Measurements from ENCODE around the gene POLN. TPM values are rescaled to one million over a fixed set of nuclear protein-coding genes. Genes with fewer than 3 reads are reported as not detected.
"Not testable (repeated sequence)": the region's sequence is repeated elsewhere in the genome, so short reads cannot be mapped to it uniquely, and the experiment has no call there.

POLN gene
- total and polyA plus RNA-seq, 12 donors, result 0.69 to 10.6 (median 3.0) TPM

DNA sequence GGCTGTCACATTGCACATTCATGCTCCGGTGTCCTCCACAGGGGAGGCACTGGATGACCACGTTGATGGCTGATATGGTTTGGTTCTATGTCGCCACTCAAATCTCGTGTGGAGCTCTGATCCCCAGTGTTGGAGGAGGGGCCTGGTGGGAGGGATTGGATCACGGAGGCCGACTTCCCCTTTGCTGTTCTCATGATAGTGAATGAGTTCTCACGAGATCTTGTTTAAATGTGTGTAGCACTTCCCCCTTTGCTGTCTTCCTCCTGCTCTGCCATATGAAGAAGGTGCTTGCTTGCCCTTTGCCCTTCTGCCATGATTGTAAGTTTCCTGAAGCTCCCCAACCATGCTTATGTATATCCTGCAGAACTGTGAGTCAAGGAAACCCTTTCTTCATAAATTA lies 205.1 kb downstream of the POLN start:
- Histone ChIP-seq H3K27me3 (peaks cover 7% of the 10 kb centered on the region), H3K36me3 (replicated peaks in 1 of 2) (no peaks in the 10 kb centered on the region), H3K4me3 (no peak overlapping the region), H3K27ac (no peak overlapping the region), H3K4me1 (replicated peaks in 1 of 2) (peaks cover 6 to 15% of the 10 kb centered on the region in 2 donors), H3K9me3 (replicated peaks in 1 of 3) (no peaks in the 10 kb centered on the region)
- WGBS, 4 donors, result 72 to 79% (median 75%) methylated on average over 7 of the region's 7 CpGs
- TF ChIP-seq, protein P1, sequence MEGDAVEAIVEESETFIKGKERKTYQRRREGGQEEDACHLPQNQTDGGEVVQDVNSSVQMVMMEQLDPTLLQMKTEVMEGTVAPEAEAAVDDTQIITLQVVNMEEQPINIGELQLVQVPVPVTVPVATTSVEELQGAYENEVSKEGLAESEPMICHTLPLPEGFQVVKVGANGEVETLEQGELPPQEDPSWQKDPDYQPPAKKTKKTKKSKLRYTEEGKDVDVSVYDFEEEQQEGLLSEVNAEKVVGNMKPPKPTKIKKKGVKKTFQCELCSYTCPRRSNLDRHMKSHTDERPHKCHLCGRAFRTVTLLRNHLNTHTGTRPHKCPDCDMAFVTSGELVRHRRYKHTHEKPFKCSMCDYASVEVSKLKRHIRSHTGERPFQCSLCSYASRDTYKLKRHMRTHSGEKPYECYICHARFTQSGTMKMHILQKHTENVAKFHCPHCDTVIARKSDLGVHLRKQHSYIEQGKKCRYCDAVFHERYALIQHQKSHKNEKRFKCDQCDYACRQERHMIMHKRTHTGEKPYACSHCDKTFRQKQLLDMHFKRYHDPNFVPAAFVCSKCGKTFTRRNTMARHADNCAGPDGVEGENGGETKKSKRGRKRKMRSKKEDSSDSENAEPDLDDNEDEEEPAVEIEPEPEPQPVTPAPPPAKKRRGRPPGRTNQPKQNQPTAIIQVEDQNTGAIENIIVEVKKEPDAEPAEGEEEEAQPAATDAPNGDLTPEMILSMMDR (IDR thresholded peaks at IDR 0.05), result no peak
- TF ChIP-seq POLR2A (IDR thresholded peaks at IDR 0.05), result no peak
- DNase-seq, result peak in 1 of 7 donors; percentile 30
- intact Hi-C loops (cut with DNase I), result no loop called here

DNA sequence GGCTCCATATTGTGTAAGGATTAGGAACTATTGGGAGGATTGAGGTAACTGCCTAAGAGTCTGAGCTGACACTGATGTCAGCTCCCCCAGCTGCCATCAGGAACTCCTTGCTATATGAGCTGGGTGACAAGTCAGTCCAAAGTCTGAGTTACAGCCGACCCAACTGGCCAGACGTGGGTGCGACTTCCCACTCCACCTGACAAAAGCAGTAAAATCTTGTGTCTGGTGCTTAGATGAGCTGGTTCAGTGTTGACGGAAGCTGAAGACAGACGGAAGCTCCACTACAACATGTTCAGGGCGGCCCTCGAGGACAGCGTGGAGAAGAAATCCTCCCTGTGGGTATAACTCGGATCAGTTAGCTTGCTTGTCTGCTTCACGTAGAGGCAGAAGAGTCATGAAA lies 205.6 kb downstream of the POLN start:
- TF ChIP-seq POLR2A (IDR thresholded peaks at IDR 0.05), result no peak
- whole genome bisulfite sequencing, 4 donors, result 87 to 96% (median 89%) methylated on average over 10 of the region's 10 CpGs
- Histone ChIP-seq H3K27me3 (peaks cover 7% of the 10 kb centered on the region), H3K36me3 (replicated peaks in 1 of 2) (no peaks in the 10 kb centered on the region), H3K27ac (no peak overlapping the region), H3K4me1 (replicated peaks in 1 of 2) (peaks cover 4 to 11% of the 10 kb centered on the region in 2 donors), H3K4me3 (no peak overlapping the region), H3K9me3 (replicated peaks in 1 of 3) (no peaks in the 10 kb centered on the region)
- peak in 1 of 7 donors; percentile 5 for DNase-seq
- intact Hi-C loops (cut with DNase I), result no loop called here

DNA sequence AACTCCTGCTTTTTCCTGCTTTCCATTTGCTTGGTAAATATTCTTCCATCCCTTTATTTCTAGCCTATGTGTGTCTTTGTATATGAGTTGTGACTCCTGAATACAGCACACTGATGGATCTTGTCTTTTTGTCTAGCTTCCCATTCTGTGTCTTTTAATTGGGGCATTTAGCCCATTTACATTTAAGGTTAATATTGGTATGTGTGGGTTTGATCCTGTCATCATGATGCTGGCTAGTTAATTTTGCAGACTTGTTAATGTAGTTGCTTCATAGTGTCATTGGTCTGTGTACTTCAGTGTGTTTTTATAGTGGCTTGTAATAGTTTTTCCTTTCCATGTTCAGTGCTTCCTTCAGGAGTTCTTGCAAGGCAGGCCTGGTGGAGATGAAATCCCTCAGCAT lies 210.8 kb downstream of the POLN start:
- DNase-seq, result not testable (repeated sequence)

DNA sequence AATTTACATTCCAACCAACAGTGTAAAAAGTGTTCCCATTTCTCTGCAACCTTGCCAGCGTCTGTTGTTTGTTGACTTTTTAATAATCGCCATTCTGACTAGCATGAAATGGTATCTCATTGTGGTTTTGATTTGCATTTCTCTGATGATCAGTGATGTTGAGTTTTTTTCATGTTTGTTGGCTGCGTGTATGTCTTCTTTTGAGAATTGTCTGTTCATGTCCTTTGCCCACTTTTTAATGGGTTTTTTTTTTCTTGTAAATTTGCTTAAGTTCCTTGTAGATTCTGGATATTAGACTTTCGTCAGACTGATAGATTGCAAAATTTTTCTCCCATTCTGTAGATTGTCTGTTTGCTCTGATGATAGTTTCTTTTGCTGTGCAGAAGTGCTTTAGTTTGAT lies 214.8 kb downstream of the POLN start:
- WGBS, 4 donors, result 74 to 84% (median 77%) methylated on average over 4 of the region's 4 CpGs
- H3K4me3 ChIP-seq; intact Hi-C loops (cut with DNase I); H3K9me3 ChIP-seq (replicated peaks in 1 of 3); H3K27ac ChIP-seq; DNase-seq; H3K36me3 ChIP-seq (replicated peaks in 1 of 2); H3K27me3 ChIP-seq; H3K4me1 ChIP-seq (replicated peaks in 1 of 2): not testable (repeated sequence)

More for the DNA sequence above, 210.8 kb downstream of the POLN start:
- intact Hi-C loops (cut with DNase I); H3K9me3 ChIP-seq (replicated peaks in 1 of 3); H3K4me1 ChIP-seq (replicated peaks in 1 of 2); H3K27ac ChIP-seq; H3K36me3 ChIP-seq (replicated peaks in 1 of 2); H3K27me3 ChIP-seq; H3K4me3 ChIP-seq: not testable (repeated sequence)

DNA sequence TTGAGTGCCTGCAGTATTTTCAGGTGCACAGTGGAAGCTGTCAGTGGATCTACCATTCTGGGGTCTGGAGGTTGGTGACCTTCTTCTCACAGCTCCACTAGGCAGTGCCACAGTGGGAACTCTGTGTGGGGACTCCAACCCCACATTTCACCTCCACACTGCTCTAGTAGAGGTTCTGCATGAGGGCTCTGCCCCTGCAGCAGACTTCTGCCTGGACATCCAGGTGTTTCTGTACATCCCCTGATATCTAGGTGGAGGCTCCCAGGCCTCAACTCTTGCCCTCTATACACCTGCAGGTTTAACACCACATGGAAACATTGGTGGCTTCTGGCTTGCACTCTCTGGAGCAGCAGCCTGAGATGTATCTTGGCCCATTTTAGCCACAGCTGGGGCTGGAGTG lies 216.1 kb downstream of the POLN start:
- Histone ChIP-seq H3K9me3 (replicated peaks in 1 of 3) (no peaks in the 10 kb centered on the region), H3K27ac (no peak overlapping the region), H3K27me3 (no peaks in the 10 kb centered on the region), H3K36me3 (replicated peaks in 1 of 2) (no peaks in the 10 kb centered on the region), H3K4me3 (no peak overlapping the region), H3K4me1 (replicated peaks in 1 of 2) (no peaks in the 10 kb centered on the region)
- DNase-seq, result no peak
- intact Hi-C loops (cut with DNase I), result no loop called here
- no peak for TF ChIP-seq POLR2A (IDR thresholded peaks at IDR 0.05)
- TF ChIP-seq, protein P1 (IDR thresholded peaks at IDR 0.05), result no peak

DNA sequence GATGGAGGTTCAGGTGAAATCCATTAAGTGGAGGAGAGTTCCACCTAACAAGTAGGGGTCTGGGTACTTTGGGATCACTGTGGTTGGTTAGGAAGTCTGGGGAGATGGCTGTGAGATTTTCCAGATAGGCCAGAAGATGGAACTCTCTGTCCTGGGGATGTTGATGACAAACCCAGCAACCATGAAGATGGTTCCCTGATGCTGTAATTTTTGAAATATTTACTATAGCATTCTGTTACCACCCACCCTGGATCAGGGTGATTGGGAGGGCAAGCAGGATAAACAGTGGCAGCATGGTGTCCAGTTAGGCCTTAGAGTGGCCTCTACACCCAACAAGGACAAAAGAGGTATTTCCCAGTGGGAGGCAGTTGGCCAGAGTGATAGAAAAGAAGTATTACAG lies 217.2 kb downstream of the POLN start:
- intact Hi-C loops (cut with DNase I), result no loop called here
- no peaks in the 10 kb centered on the region for H3K4me1 ChIP-seq (replicated peaks in 1 of 2)
- TF ChIP-seq, protein P1 (IDR thresholded peaks at IDR 0.05), result no peak
- TF ChIP-seq POLR2A (IDR thresholded peaks at IDR 0.05), result no peak
- no peak for DNase-seq
- H3K36me3 ChIP-seq (replicated peaks in 1 of 2), result no peaks in the 10 kb centered on the region
- H3K27me3 ChIP-seq, result no peaks in the 10 kb centered on the region
- no peaks in the 10 kb centered on the region for H3K9me3 ChIP-seq (replicated peaks in 1 of 3)
- H3K27ac ChIP-seq, result no peak overlapping the region
- H3K4me3 ChIP-seq, result no peak overlapping the region

Small RNAs within 50 kb of the gene (small RNA-seq; reads per million reads assigned to genes)
- 0 reads per million in 2 donors for gene COX6B1P5

Other genes starting within 250 kb of the POLN start
- gene NELFA, start 233.1 kb downstream of the POLN start, total RNA-seq, result 10 to 100 TPM; 13.5 to 50.3 (median 23.8) TPM
- gene NELFA, start 233.1 kb downstream of the POLN start, polyA plus RNA-seq, result 10 to 100 TPM in 2 of 3 donors, 1 to 10 TPM in 1; 8.5 to 55.2 (median 34.0) TPM
- 1 to 10 TPM in 2 of 9 donors, under 1 TPM in 7; 0.18 to 1.6 (median 0.52) TPM for gene NAT8L, start 182.8 kb downstream of the POLN start, total RNA-seq
- gene NAT8L, start 182.8 kb downstream of the POLN start, polyA plus RNA-seq, result 1 to 10 TPM in 1 of 3 donors, under 1 TPM in 2; 0.18 to 1.3 (median 0.40) TPM
- 10 to 100 TPM in 6 of 9 donors, 1 to 10 TPM in 3; 8.3 to 16.0 (median 12.8) TPM for gene HAUS3, start within 50 bp of the POLN start, total RNA-seq
- 10 to 100 TPM; 12.8 to 19.1 (median 13.5) TPM for gene HAUS3, start within 50 bp of the POLN start, polyA plus RNA-seq
- gene MXD4, start 20.0 kb upstream of the POLN start, total RNA-seq, result 100 to 1,000 TPM in 4 of 9 donors, 10 to 100 TPM in 5; 24.2 to 133 (median 96.6) TPM
- gene MXD4, start 20.0 kb upstream of the POLN start, polyA plus RNA-seq, result 100 to 1,000 TPM in 1 of 3 donors, 10 to 100 TPM in 2; 13.9 to 245 (median 61.6) TPM
- 10 to 100 TPM in 8 of 9 donors, 1 to 10 TPM in 1; 8.5 to 23.5 (median 15.3) TPM for gene ZFYVE28, start 176.5 kb upstream of the POLN start, total RNA-seq
- 10 to 100 TPM in 2 of 3 donors, 1 to 10 TPM in 1; 4.3 to 24.6 (median 20.0) TPM for gene ZFYVE28, start 176.5 kb upstream of the POLN start, polyA plus RNA-seq
- 1 to 10 TPM in 8 of 9 donors, under 1 TPM in 1; 0.18 to 5.0 (median 3.1) TPM for gene CFAP99, start 176.8 kb upstream of the POLN start, total RNA-seq
- 1 to 10 TPM; 2.1 to 3.8 (median 3.3) TPM for gene CFAP99, start 176.8 kb upstream of the POLN start, polyA plus RNA-seq
- gene RNF4, start 227.0 kb upstream of the POLN start, total RNA-seq, result 10 to 100 TPM; 40.7 to 78.6 (median 50.2) TPM
- 10 to 100 TPM; 14.5 to 84.1 (median 18.7) TPM for gene RNF4, start 227.0 kb upstream of the POLN start, polyA plus RNA-seq